RWPE1 (cell line): ENCODE results near the gene SMARCB1.

Experiments used
- CTCF ChIA-PET: fragments of 350-600 bp; sonication (Branson Sonifier 250); formaldehyde crosslinking; extraction: SDS; loops from one replicate; lab custom pipeline; 2021; lab: Yijun Ruan, JAX
- POLR2A ChIA-PET: fragments of 400-600 bp; formaldehyde crosslinking; extraction: SDS; loops from one replicate; lab custom pipeline; 2020; ENCODE audit warnings: antibody characterized with exemption; ENCODE audit not compliant: low non-redundant PET; lab: Yijun Ruan, JAX
- DNase-seq: peaks from one replicate; pipeline ENCODE4 v3.0.0; 2012; ENCODE audit warnings: low spot score
- H3K27ac ChIP-seq: fragments of 450-650 bp; 2 replicates; pipeline ENCODE4 v1.5.1; 2017
- TF ChIP-seq, protein P1 (sequence below): fragments of 450-650 bp; conservative IDR thresholded peaks from 2 replicates; pipeline ENCODE4 v1.5.1; 2017; ENCODE audit warnings: low read depth, mild to moderate bottlenecking

SMARCB1 gene

DNA sequence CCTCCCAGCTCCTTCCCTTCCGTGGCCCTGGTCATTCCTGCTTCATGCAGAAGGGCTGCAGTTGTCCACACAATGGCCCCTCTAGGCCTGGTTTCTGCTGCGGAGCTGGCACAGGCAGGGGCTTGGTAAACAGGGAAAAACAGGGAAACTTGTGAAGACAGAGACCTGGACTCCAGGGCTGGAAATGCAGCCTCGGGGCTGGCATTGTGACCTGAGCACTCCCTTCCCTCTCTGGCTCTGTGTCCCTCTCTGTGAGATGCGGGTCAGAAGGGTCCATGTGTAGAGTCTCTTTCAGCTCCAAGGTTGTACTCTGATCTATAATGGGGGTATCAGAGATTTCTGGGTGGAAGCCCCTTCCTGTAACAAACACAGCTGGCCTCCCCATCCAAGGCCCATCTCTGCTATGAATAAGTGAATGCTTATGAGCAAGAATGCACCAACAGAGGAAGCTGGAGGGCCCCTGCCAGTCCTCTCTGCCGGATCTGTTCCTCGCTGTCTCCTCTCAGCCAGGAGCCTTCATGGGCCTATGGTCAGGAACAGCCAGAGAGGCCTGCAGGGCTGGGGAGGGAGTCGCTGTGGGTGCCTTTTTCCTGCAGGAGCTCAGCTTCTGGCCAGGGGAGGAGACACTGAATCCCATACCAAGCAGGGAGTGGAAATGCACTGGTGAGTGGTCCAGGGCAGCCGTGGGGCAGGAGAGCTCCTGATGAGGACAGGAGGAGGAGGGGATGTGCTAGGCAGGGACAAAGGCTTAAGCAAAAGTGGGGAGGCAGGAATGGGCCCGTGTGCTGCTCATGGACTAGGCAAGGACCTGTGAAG is 58.7 kb downstream of the SMARCB1 start:
- peak overlapping the region; percentile 86 for H3K27ac ChIP-seq
- ChIA-PET POLR2A (no interaction called here), CTCF (interaction anchor here (0.5 to 0.6 kb wide), 3 partner anchors 23 to 1048 kb away, joined by 3 to 9 read pairs (median 3); no protein-coding TSS in a partner anchor)
- TF ChIP-seq, protein P1, sequence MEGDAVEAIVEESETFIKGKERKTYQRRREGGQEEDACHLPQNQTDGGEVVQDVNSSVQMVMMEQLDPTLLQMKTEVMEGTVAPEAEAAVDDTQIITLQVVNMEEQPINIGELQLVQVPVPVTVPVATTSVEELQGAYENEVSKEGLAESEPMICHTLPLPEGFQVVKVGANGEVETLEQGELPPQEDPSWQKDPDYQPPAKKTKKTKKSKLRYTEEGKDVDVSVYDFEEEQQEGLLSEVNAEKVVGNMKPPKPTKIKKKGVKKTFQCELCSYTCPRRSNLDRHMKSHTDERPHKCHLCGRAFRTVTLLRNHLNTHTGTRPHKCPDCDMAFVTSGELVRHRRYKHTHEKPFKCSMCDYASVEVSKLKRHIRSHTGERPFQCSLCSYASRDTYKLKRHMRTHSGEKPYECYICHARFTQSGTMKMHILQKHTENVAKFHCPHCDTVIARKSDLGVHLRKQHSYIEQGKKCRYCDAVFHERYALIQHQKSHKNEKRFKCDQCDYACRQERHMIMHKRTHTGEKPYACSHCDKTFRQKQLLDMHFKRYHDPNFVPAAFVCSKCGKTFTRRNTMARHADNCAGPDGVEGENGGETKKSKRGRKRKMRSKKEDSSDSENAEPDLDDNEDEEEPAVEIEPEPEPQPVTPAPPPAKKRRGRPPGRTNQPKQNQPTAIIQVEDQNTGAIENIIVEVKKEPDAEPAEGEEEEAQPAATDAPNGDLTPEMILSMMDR, result no peak
- DNase-seq, result no peak

DNA sequence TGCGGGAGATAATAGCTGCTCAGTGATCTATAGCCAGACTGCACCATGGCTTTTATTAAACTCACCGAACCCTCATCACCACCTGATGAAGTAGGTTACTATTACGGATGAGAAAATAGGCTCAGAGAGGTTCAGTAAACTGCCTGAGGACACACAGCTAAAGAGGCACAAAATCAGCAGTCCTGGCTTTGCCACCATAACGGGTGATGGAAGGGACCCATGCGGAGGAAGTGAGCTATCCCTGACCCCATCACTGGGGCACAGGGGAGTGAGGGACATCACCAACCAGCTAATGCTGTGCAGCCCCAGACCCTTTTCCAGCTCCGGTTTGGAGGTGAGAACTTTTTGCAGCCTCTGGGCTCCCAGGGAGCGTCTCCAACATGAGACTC is 59.3 kb downstream of the SMARCB1 start:
- H3K27ac ChIP-seq, result peak overlapping the region; percentile 86
- DNase-seq, result no peak
- ChIA-PET POLR2A (no interaction called here), CTCF (interaction anchor here (0.5 to 0.6 kb wide), 2 partner anchors 75 to 1048 kb away, joined by 3 read pairs; no protein-coding TSS in a partner anchor)
- TF ChIP-seq, protein P1, result no peak

DNA sequence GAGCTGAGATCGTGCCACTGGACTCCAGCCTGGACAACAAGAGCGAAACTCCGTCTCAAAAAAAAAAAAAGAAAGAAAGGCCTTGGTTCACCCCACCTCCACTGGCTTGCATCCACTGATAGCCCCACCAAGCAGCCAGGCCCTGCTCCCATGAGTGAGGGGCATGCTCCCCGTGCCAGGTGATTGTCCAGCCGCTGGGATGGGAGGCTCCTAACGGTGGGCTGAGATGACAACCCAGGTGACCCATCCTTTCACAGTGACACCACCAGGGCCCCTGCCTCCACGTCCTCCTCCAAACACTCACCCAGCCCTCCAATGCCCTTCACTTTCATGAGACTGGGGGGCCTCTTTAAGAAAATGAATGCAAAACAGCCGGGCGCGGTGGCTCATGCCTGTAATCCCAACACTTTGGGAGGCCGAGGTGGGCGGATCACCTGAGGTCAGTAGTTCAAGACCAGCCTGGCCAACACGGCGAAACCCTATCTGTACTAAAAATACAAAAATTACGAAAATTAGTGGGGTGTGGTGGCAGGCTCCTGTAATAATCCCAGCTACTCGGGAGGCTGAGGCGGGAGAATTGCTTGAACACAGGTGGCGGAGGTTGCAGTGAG is 60.6 kb downstream of the SMARCB1 start:
- peak overlapping the region; percentile 86 for H3K27ac ChIP-seq
- ChIA-PET POLR2A (no interaction called here), CTCF (no interaction called here)
- TF ChIP-seq, protein P1, result no peak
- no peak for DNase-seq

DNA sequence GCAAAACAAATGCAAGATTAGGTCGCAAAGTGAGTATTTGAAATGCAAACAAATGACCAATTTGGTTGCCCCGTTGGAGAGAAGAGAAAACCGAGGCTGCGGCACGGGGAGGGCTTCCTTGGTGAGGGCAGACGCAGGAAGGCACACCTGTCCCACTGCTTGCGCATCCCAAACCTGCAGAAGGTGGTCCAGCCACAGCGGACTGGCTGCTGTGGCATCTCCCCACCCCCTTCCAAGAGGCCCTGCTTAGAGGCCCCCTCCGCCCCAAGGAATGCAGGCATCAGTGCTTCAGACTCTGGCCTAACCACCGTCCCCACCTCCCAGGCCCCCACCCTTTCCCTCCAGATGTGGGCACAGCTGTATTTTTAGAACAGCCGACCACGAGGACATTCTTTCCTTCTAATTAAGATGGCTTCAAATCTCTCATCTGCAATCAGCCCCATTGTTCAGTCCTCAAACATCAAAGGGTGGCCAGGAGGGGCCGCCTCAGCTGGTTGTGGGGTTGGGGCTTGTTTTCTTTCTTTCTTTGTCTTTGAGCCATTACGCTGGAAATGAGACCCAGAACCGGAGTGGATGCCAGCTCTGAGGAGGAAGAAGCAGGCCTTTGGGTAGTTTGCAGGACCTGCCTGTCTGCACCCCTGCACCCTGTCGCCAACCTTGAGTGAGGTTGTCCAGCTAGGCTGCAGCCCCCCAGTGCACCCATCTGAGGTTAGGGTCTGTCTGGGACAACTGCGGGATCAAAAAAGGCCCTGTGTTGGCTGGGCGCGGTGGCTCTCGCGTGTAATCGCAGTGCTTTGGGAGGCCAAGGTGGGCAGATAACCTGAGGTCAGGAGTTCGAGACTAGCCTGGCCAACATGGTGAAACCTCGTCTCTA is 61.5 kb downstream of the SMARCB1 start:
- H3K27ac ChIP-seq, result no peak overlapping the region
- ChIA-PET POLR2A (interaction anchor here (0.6 kb wide), 1 partner anchor 78 kb away, joined by 5 read pairs; no protein-coding TSS in a partner anchor), CTCF (no interaction called here)
- TF ChIP-seq, protein P1, result no peak
- DNase-seq, result no peak

DNA sequence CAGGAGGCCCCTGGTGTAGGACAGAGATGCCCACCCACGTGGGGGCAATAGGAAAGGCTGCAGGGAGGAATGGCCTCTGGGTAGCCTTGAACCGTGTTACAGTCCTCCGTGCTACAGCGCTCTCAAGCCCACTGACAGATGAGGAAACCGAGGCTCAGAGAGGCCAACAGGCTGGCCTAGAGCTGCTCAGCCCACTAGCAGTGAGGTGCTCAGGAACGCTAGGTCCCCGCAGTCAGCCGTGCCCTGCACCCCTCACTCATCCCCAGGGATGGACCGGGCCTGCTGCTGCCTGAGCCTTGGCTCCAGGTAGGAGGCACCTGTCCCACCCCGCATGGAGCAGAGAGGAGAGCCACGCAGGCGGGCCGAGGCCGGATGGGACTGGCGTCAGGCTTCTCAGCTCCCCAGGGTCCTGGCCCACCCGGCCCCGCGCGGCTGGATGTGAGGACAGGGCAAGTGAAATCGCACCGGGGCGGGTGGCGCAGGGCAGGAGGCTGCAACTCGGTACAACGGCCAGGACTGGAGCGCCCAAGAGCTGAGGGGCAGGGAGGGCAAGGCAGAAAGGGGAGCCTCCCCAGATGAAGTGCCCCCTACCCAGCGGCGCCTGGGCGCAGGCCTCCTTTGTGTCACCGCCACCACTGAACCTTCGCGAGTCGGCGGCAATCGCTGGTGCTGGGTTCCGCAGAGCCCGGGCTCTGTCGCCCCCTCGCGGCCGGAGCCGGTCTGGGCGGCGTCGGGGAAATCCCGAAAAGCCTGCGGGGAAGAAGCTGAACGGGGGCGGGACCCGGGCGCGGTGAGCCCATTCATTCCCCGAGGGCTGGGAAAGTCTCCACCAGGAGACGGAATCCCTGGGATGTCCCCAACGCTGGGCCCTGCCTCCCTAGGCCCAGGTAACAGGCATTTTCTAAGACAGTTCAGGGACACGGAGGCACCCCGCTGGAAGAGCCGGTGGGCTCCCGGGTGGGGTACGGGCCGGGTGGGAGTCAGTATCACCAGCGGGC is 62.5 kb downstream of the SMARCB1 start:
- no peak overlapping the region for H3K27ac ChIP-seq
- POLR2A ChIA-PET, result no interaction called here
- peak; percentile 71 for DNase-seq
- CTCF ChIA-PET, result interaction anchor here (0.5 to 1.4 kb wide), 12 partner anchors 9 to 599 kb away, joined by 3 to 8 read pairs (median 3); no protein-coding TSS in a partner anchor
- TF ChIP-seq, protein P1, result peak; percentile 95
